Neural cell (in vitro differentiated cells): ENCODE measurements around the gene LRRC61. TPM values are rescaled to one million over a fixed set of nuclear protein-coding genes. Genes with fewer than 3 reads are reported as not detected.
A peak's percentile ranks its signal among the peaks of the same experiment; 100 is the strongest.

Experiments used
- H2AFZ ChIP-seq: fragments of 200-600, 300-800 bp; sonication (generic), shearing (Covaris generic); 2 replicates; pipeline ENCODE4 v1.6.0; 2014; ENCODE audit warnings: low read depth, mild to moderate bottlenecking, antibody characterized with exemption, low read length, moderate library complexity
- H3F3A ChIP-seq: fragments of 200-600 bp; shearing (Covaris generic); 2 replicates; pipeline ENCODE4 v1.6.1; 2016; ENCODE audit warnings: mild to moderate bottlenecking, moderate library complexity, mixed read lengths, antibody characterized with exemption, low read length; ENCODE audit not compliant: insufficient read depth, poor library complexity, severe bottlenecking
- H3K27ac ChIP-seq: fragments of 200-600, 300-800 bp; sonication (generic), shearing (Covaris generic); 2 replicates; pipeline ENCODE4 v1.5.1; 2014; ENCODE audit warnings: mild to moderate bottlenecking, low read length, moderate library complexity
- H3K27me3 ChIP-seq: fragments of 300-800, 200-600 bp; sonication (generic), shearing (Covaris generic); 2 replicates; pipeline ENCODE4 v1.6.0; 2014; ENCODE audit warnings: mild to moderate bottlenecking, low read depth, low read length, moderate library complexity; ENCODE audit not compliant: insufficient read depth
- H3K36me3 ChIP-seq: fragments of 300-800, 200-600 bp; sonication (generic), shearing (Covaris generic); 2 replicates; pipeline ENCODE4 v1.5.1; 2014; ENCODE audit warnings: mild to moderate bottlenecking, antibody characterized with exemption, low read length, moderate library complexity; ENCODE audit not compliant: insufficient read depth
- H3K4me2 ChIP-seq: fragments of 300-800, 200-600 bp; sonication (generic), shearing (Covaris generic); 2 replicates; pipeline ENCODE4 v1.6.0; 2014; ENCODE audit warnings: mild to moderate bottlenecking, low read length
- H3K4me3 ChIP-seq: fragments of 300-800, 200-600 bp; sonication (generic), shearing (Covaris generic); 2 replicates; pipeline ENCODE4 v1.5.1; 2014; ENCODE audit warnings: mild to moderate bottlenecking, low read length, moderate library complexity
- H3K79me2 ChIP-seq: fragments of 200-600 bp; shearing (Covaris generic); replicated peaks from 2 replicates; pipeline ENCODE4 v1.6.0; 2014; ENCODE audit warnings: mild to moderate bottlenecking, low read length, moderate library complexity; ENCODE audit not compliant: insufficient read depth
- H3K9ac ChIP-seq: fragments of 300-800, 200-600 bp; sonication (generic), shearing (Covaris generic); 2 replicates; pipeline ENCODE4 v1.6.1; 2016; ENCODE audit warnings: mild to moderate bottlenecking, low read length, mixed read lengths
- H3K9me2 ChIP-seq: fragments of 200-600 bp; shearing (Covaris generic); 2 replicates; pipeline ENCODE4 v1.6.1; 2016; ENCODE audit warnings: mild to moderate bottlenecking, low read length, mixed read lengths; ENCODE audit not compliant: insufficient read depth
- H3K9me3 ChIP-seq: fragments of 200-600, 300-800 bp; sonication (generic), shearing (Covaris generic); 2 replicates; pipeline ENCODE4 v1.6.1; 2016; ENCODE audit warnings: mild to moderate bottlenecking, mixed run types, low read length, moderate library complexity, mixed read lengths
- H4K20me1 ChIP-seq: fragments of 200-600 bp; shearing (Covaris generic); 2 replicates; pipeline ENCODE4 v1.6.1; 2016; ENCODE audit warnings: mild to moderate bottlenecking, mixed run types; ENCODE audit not compliant: insufficient read depth
- CTCF ChIP-seq: fragments of 450-650 bp; IDR thresholded peaks from 2 replicates; pipeline ENCODE4 v1.5.1; 2014; ENCODE audit warnings: antibody characterized with exemption, mild to moderate bottlenecking, moderate library complexity; ENCODE audit not compliant: poor library complexity, severe bottlenecking
- EP300 ChIP-seq: fragments of 450-650 bp; conservative IDR thresholded peaks from 2 replicates; pipeline ENCODE4 v1.6.1; 2014; ENCODE audit warnings: antibody characterized with exemption, mild to moderate bottlenecking, moderate library complexity; ENCODE audit not compliant: poor library complexity, severe bottlenecking
- EZH2 ChIP-seq: fragments of 200-600, 300-800 bp; shearing (Covaris generic), sonication (generic); IDR thresholded peaks from 2 replicates; pipeline ENCODE4 v1.6.1; 2014; ENCODE audit warnings: antibody characterized with exemption, low read length, borderline replicate concordance, mild to moderate bottlenecking; ENCODE audit not compliant: insufficient read depth, poor library complexity, severe bottlenecking
- MXI1 ChIP-seq: fragments of 450-650 bp; conservative IDR thresholded peaks from 2 replicates; pipeline ENCODE4 v1.6.1; 2014; ENCODE audit warnings: antibody characterized with exemption, mild to moderate bottlenecking; ENCODE audit not compliant: poor library complexity, severe bottlenecking
- POLR2AphosphoS5 ChIP-seq: IDR thresholded peaks from 2 replicates; pipeline ENCODE4 v1.6.1; 2012
- RAD21 ChIP-seq: fragments of 450-650 bp; conservative IDR thresholded peaks from 2 replicates; pipeline ENCODE4 v1.6.1; 2014; ENCODE audit warnings: antibody characterized with exemption, mild to moderate bottlenecking, moderate library complexity
- REST ChIP-seq: IDR thresholded peaks from 2 replicates; pipeline ENCODE4 v1.6.1; 2012; ENCODE audit warnings: borderline replicate concordance
- SMC3 ChIP-seq: fragments of 450-650 bp; conservative IDR thresholded peaks from 2 replicates; pipeline ENCODE4 v1.6.1; 2014; ENCODE audit warnings: antibody characterized with exemption, mild to moderate bottlenecking, moderate library complexity; ENCODE audit not compliant: poor library complexity
- TAF1 ChIP-seq: IDR thresholded peaks from 2 replicates; pipeline ENCODE4 v1.6.1; 2012; ENCODE audit warnings: low read depth
- polyA plus RNA-seq: library from polyadenylated mRNA; depleted of rRNA; stranded (reverse); fragments of >200 nt; gene quantifications from 2 replicates; pipeline ENCODE4 v1.2.3, GENCODE V29; 2014

The LRRC61 gene
- polyA plus RNA-seq, 1 donor from 2014 or later: 5.0 TPM

GRCh38 chr7:150379441-150380379 is 56.6 kb downstream of the LRRC61 start:
- Histone ChIP-seq H3K4me2 (peak overlapping the region; percentile 99), H3F3A (peaks cover 4% of the 10 kb centered on the region), H3K36me3 (no peaks in the 10 kb centered on the region), H3K4me3 (peak overlapping the region; percentile 96), H3K27ac (peak overlapping the region; percentile 87), H3K9me3 (no peaks in the 10 kb centered on the region), H3K9ac (peak overlapping the region; percentile 92), H4K20me1 (no peaks in the 10 kb centered on the region), H3K79me2 (peaks cover 57% of the 10 kb centered on the region), H3K27me3 (no peaks in the 10 kb centered on the region), H3K9me2 (no peaks in the 10 kb centered on the region), H2AFZ (peak overlapping the region; percentile 38)
- TF ChIP-seq EZH2 (no peak), MXI1 (no peak), EP300 (no peak), CTCF (no peak), TAF1 (no peak), POLR2AphosphoS5 (no peak), SMC3 (no peak), RAD21 (no peak), REST (no peak)

GRCh38 chr7:150380463-150380862 is 57.3 kb downstream of the LRRC61 start:
- no peaks in the 10 kb centered on the region for H3K27me3 ChIP-seq
- H3K79me2 ChIP-seq: peaks cover 62% of the 10 kb centered on the region
- H3K4me3 ChIP-seq: peak overlapping the region; percentile 96
- no peaks in the 10 kb centered on the region for H3K36me3 ChIP-seq
- H3K9ac ChIP-seq: peak overlapping the region; percentile 92
- no peak overlapping the region for H2AFZ ChIP-seq
- peak overlapping the region; percentile 99 for H3K4me2 ChIP-seq
- peak overlapping the region; percentile 87 for H3K27ac ChIP-seq
- TF ChIP-seq SMC3: no peak
- TF ChIP-seq CTCF: no peak
- no peak for TF ChIP-seq RAD21
- TF ChIP-seq REST: no peak
- TF ChIP-seq EZH2: no peak
- TF ChIP-seq MXI1: no peak
- TF ChIP-seq POLR2AphosphoS5: no peak
- TF ChIP-seq EP300: no peak
- no peak for TF ChIP-seq TAF1
- no peaks in the 10 kb centered on the region for H4K20me1 ChIP-seq
- H3F3A ChIP-seq: peaks cover 4% of the 10 kb centered on the region
- H3K9me2 ChIP-seq: no peaks in the 10 kb centered on the region
- H3K9me3 ChIP-seq: no peaks in the 10 kb centered on the region
